SHP77 (cell line): ENCODE data around the gene DNAJB6.

ENCODE experiments used
- DNase-seq, 2 experiments: peaks; one replicate each; lab custom pipeline; 2025; lab: John Stamatoyannopoulos, UW

DNAJB6 gene

GRCh38 chr7:157368955-157369354 lies 32.2 kb downstream of the DNAJB6 start:
- no peak for DNase-seq

DNA sequence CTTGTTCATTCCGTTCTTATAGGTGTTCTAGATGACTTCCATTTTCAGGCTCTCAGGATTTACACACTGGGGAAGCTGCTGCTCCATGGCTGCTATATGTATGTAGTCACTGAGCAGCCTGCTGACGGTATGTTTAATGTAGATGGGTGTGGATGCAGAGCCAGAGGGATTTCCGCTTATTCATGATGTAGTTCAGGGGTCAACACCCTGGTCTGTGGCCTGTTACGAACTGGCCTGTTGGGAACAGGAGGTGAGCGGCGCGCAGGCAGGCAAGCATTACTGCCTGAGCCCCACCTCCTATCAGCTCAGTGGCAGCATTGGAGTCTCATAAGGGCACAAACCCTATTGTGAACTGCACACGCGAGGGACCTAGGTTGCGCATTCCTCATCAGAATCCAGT lies 33.9 kb downstream of the DNAJB6 start:
- no peak for DNase-seq

- no peak for DNase-seq
Observed at GRCh38 chr7:157371296-157371695, 34.5 kb downstream of the DNAJB6 start.

GRCh38 chr7:157372300-157373232 lies 35.8 kb downstream of the DNAJB6 start:
- no peak for DNase-seq

GRCh38 chr7:157373493-157373892 lies 36.7 kb downstream of the DNAJB6 start:
- DNase-seq, result no peak

- DNase-seq, result no peak
Observed at GRCh38 chr7:157375410-157375809, 38.6 kb downstream of the DNAJB6 start.

GRCh38 chr7:157377436-157378124 lies 40.8 kb downstream of the DNAJB6 start:
- no peak for DNase-seq

DNA sequence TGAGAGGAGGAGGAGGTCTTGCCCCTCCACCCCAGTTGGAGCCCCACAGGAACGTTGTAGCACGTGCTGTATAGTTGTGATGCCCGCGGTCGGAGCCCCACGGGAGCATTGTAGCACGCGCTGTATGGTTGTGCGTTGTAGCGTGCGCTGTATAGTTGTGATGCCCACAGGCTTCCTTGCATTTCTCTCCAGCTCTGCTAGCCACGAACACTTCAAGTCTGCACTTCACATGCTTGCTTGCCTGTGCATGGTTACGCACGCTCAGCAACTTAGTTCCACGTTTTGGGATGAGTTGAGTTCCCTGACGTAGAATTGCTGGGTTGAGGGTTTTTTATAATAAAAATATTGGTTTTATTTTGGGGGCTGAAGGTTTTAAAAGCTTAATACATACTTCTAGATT lies 41.6 kb downstream of the DNAJB6 start:
- no peak for DNase-seq

- DNase-seq, result no peak
Observed at GRCh38 chr7:157379493-157379892, 42.7 kb downstream of the DNAJB6 start.

DNA sequence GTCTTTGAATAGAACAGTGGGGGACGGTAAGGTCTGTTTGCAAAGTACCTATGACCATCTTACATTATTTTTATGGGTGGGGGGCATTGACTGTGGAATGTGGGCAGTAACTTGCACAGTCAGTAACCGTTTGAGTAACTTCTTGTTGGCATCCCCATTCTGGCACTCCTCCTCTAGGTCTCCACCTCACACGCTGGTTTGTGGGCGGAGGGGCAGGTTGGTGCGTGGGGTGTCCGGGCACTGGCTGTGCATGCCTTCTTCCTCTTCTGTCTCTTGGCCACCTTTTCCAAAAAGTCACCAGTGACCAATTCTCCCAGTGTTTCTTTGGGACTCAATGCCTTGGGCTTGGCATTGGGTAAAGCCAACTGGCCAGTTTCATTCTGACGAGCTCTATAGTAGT lies 43.6 kb downstream of the DNAJB6 start:
- DNase-seq, result no peak

DNA sequence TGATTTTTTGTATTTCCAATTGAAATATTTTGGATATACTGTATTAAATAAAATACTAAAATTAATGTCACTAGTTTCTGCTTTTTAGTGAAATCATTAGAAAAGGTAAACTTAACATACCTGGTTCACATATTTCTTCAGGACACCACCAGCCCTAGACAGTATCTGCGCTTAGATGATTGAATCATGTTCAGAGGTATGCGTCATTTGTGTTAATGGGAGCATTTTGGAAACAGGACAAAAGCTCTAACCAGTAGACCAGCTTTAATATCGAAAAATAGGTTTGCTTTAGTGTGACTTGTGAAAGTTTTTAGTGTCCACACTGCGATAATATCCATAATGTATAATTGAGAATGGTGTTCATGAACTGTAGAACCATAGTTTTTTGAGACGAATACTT lies 47.1 kb downstream of the DNAJB6 start:
- no peak for DNase-seq

GRCh38 chr7:157384301-157384700 lies 47.5 kb downstream of the DNAJB6 start:
- DNase-seq, result no peak

GRCh38 chr7:157386979-157387800 lies 50.4 kb downstream of the DNAJB6 start:
- peak; percentile 74 to 81 for DNase-seq

DNA sequence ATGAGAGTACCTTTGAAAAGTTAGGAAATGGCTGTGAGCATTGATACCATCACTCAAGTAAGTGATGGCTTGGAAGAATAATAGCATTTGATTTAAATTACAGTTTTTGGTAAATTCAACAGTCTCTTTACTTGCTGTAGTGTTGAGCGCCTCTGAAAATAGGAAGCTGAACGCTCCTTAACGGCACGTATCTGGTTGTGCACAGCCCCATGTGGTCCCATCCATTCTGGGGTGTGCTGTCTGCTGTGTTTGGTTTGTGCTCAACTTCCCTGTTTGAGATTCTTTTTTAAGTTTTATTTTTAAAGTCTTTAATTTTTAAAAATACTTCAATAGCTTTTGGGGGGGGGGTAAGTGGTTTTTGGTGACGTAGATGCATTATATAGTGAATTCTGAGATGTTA lies 51.5 kb downstream of the DNAJB6 start:
- DNase-seq, result no peak

- DNase-seq, result no peak
Observed at GRCh38 chr7:157389951-157390730, 53.3 kb downstream of the DNAJB6 start.

GRCh38 chr7:157391036-157391710 lies 54.4 kb downstream of the DNAJB6 start:
- no peak for DNase-seq

GRCh38 chr7:157392256-157393037 lies 55.6 kb downstream of the DNAJB6 start:
- DNase-seq, result no peak

DNA sequence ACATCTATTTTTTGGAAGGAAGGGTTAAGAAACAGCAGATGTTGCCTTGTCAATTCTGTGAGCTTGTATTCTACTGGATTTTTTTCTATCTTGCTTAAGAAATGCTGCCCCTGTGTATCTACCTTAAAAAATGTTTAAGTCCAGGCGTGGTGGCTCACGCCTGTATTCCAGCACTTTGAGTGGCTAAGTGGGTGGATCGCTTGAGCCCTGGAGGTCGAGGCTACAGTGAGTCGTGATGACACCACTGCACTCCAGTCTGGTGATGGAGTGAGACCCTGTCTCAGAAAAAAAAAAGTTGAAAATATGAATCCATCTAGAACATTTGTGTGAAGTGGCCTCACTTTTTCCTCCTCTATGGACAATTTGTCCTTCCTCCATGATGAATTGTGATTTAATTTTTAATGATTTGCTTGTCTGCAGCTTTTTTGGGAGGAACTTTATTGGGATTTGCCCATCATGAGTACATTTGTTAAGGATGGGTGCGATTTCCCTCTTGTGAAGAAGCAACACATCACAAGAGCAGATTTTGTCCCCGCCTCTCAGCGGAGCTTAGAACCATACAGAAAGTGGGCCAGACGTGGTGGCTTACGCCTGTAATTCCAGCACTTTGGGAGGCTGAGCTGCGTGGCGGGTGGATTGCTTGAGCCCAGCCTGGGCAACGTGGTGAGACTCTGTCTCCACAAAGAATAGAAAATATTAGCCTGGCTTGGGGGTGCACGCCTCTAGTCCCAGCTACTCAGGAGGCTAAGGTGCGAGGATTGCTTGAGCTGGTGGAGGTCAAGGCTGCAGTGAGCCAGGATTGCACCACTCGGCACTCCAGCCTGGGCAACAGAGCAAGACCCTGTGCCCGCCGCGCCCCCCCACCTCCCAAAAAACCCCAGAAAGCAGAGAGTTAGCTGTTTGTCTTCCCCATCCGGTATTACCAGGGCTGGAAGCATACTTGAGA lies 57.7 kb downstream of the DNAJB6 start:
- no peak for DNase-seq

DNA sequence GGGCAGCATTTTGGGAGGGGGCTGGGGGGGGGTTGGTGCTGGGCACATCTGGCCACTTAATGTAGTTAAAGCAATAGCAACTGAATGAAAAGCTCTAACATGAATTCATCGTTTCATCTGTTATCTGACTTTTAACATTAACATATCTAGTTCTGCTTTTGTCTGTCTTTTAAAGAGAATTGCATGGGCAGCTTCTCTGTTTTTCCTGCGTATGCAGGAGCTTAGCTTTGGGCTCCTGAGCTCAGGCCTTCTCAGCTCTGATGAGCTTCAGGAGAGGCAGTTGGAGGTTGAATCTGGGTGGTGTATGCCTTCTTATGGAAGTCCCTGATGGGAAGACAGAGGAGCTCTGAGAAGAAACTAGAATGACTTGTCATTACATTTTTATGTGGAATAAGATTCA lies 58.4 kb downstream of the DNAJB6 start:
- no peak for DNase-seq
